ENCODE data around the gene AOAH.
"Not testable (repeated sequence)": the region's sequence is repeated elsewhere in the genome, so short reads cannot be mapped to it uniquely, and the experiment has no call there.

Gene AOAH

GRCh38 chr7:36736899-36737211 is 12.6 kb upstream of the AOAH start:
- DNase-seq (ENCODE audit: low read depth) = no peak

GRCh38 chr7:36736090-36736898 is 12.0 kb upstream of the AOAH start:
- no peak for DNase-seq (ENCODE audit: low read depth)

GRCh38 chr7:36735172-36735571 is 10.9 kb upstream of the AOAH start:
- no peak for DNase-seq (ENCODE audit: low read depth)

GRCh38 chr7:36734731-36735130 is 10.4 kb upstream of the AOAH start:
- no peak for DNase-seq (ENCODE audit: low read depth)

- DNase-seq (ENCODE audit: low read depth) = no peak
These were observed 9.1 kb upstream of the AOAH start for GRCh38 chr7:36733411-36733810.

- DNase-seq (ENCODE audit: low read depth) = no peak
These were observed 8.5 kb upstream of the AOAH start for GRCh38 chr7:36732806-36733205.

- DNase-seq (ENCODE audit: low read depth) = no peak
These were observed 5.8 kb upstream of the AOAH start for GRCh38 chr7:36730046-36730445.

- no peak for DNase-seq (ENCODE audit: low read depth)
These were observed 3.8 kb upstream of the AOAH start for GRCh38 chr7:36728143-36728542.

- DNase-seq (ENCODE audit: low read depth) = no peak
These were observed 2.7 kb upstream of the AOAH start for GRCh38 chr7:36726806-36727503.

GRCh38 chr7:36726311-36726710 is 2.0 kb upstream of the AOAH start:
- DNase-seq (ENCODE audit: low read depth) = no peak

GRCh38 chr7:36724996-36725395 is 702 bp upstream of the AOAH start:
- no peak for DNase-seq (ENCODE audit: low read depth)

- no peak for DNase-seq (ENCODE audit: low read depth)
These were observed 1.0 kb downstream of the AOAH start for GRCh38 chr7:36723291-36723690.

GRCh38 chr7:36719083-36719632 is 5.1 kb downstream of the AOAH start:
- no peak for DNase-seq (ENCODE audit: low read depth)

- no peak for DNase-seq (ENCODE audit: low read depth)
These were observed 6.7 kb downstream of the AOAH start for GRCh38 chr7:36717586-36717985.

- not testable (repeated sequence) for DNase-seq (ENCODE audit: low read depth)
These were observed 7.5 kb downstream of the AOAH start for GRCh38 chr7:36716802-36717201.

- no peak for DNase-seq (ENCODE audit: low read depth)
These were observed 12.3 kb downstream of the AOAH start for GRCh38 chr7:36712015-36712414.

- DNase-seq (ENCODE audit: low read depth) = no peak
These were observed 13.0 kb downstream of the AOAH start for GRCh38 chr7:36711256-36711655.

- DNase-seq (ENCODE audit: low read depth) = no peak
These were observed 14.0 kb downstream of the AOAH start for GRCh38 chr7:36710186-36710791.

- DNase-seq (ENCODE audit: low read depth) = no peak
These were observed 15.5 kb downstream of the AOAH start for GRCh38 chr7:36708767-36709166.

- no peak for DNase-seq (ENCODE audit: low read depth)
These were observed 16.4 kb downstream of the AOAH start for GRCh38 chr7:36707898-36708297.

- no peak for DNase-seq (ENCODE audit: low read depth)
These were observed 16.8 kb downstream of the AOAH start for GRCh38 chr7:36707465-36707864.

- DNase-seq (ENCODE audit: low read depth) = not testable (repeated sequence)
These were observed 20.4 kb downstream of the AOAH start for GRCh38 chr7:36703860-36704259.

- no peak for DNase-seq (ENCODE audit: low read depth)
These were observed 31.8 kb downstream of the AOAH start for GRCh38 chr7:36692456-36692855.
